Fibroblast of skin of left biceps (primary cell): Measurements from ENCODE around the gene RPTN.

Source experiments
- DNase-seq, 2 experiments: peaks; one replicate each; pipeline ENCODE4 v3.0.0-alpha.2; 2013; ENCODE audit warnings: low read depth in 2 of 2

The RPTN gene

GRCh38 chr1:152159144-152159543 lies at the start of gene RPTN:
Gene RPTN, minus strand, starts transcription at chr1:152159228. Its CDS starts 1,339 bp downstream, at chr1:152157889.
- no peak for DNase-seq

GRCh38 chr1:152198982-152199381 lies 40.0 kb upstream of the RPTN start:
- no peak for DNase-seq

- DNase-seq: no peak
Measured at GRCh38 chr1:152197361-152197941, 38.4 kb upstream of the RPTN start.

- DNase-seq: no peak
Measured at GRCh38 chr1:152191711-152192110, 32.7 kb upstream of the RPTN start.

GRCh38 chr1:152191260-152191659 lies 32.2 kb upstream of the RPTN start:
- DNase-seq: no peak

- DNase-seq: no peak
Measured at GRCh38 chr1:152190589-152190988, 31.6 kb upstream of the RPTN start.

- DNase-seq: no peak
Measured at GRCh38 chr1:152189657-152190442, 30.8 kb upstream of the RPTN start.

- no peak for DNase-seq
Measured at GRCh38 chr1:152188673-152189591, 29.9 kb upstream of the RPTN start.

- no peak for DNase-seq
Measured at GRCh38 chr1:152186556-152187285, 27.7 kb upstream of the RPTN start.

- no peak for DNase-seq
Measured at GRCh38 chr1:152185544-152186391, 26.7 kb upstream of the RPTN start.

GRCh38 chr1:152182944-152183361 lies 23.9 kb upstream of the RPTN start:
- no peak for DNase-seq

GRCh38 chr1:152182431-152182830 lies 23.4 kb upstream of the RPTN start:
- no peak for DNase-seq

GRCh38 chr1:152179566-152179965 lies 20.5 kb upstream of the RPTN start:
- DNase-seq: no peak

- no peak for DNase-seq
Measured at GRCh38 chr1:152170287-152170905, 11.4 kb upstream of the RPTN start.

GRCh38 chr1:152169366-152170025 lies 10.5 kb upstream of the RPTN start:
- no peak for DNase-seq

- DNase-seq: no peak
Measured at GRCh38 chr1:152168535-152168868, 9.5 kb upstream of the RPTN start.

GRCh38 chr1:152167835-152168534 lies 9.0 kb upstream of the RPTN start:
- no peak for DNase-seq

- DNase-seq: no peak
Measured at GRCh38 chr1:152166966-152167365, 7.9 kb upstream of the RPTN start.
